DOHH2 (cell line): ENCODE data around the gene AFF2.

ENCODE experiments used
- H3F3A ChIP-seq: fragments of 200-600 bp; sonication (generic), shearing (Covaris generic); 2 replicates; pipeline ENCODE4 v1.6.0; 2016; ENCODE audit warnings: antibody characterized with exemption, mild to moderate bottlenecking; ENCODE audit not compliant: control insufficient read depth, insufficient read depth
- H3K27ac ChIP-seq: fragments of 200-600 bp; sonication (generic); 2 replicates; pipeline ENCODE4 v1.5.1; 2014; ENCODE audit warnings: low read depth, mild to moderate bottlenecking, low read length, moderate library complexity
- H3K27me3 ChIP-seq: fragments of 200-600 bp; sonication (generic); 2 replicates; pipeline ENCODE4 v1.6.1; 2014; ENCODE audit warnings: mild to moderate bottlenecking, low read length, mixed read lengths; ENCODE audit not compliant: control insufficient read depth
- H3K36me3 ChIP-seq: fragments of 200-600 bp; sonication (generic); 2 replicates; pipeline ENCODE4 v1.6.1; 2014; ENCODE audit warnings: mild to moderate bottlenecking, low read length, moderate library complexity, mixed read lengths; ENCODE audit not compliant: control insufficient read depth
- H3K4me1 ChIP-seq: fragments of 200-600 bp; sonication (generic); 2 replicates; pipeline ENCODE4 v1.6.1; 2014; ENCODE audit warnings: mild to moderate bottlenecking, low read length, mixed read lengths; ENCODE audit not compliant: control insufficient read depth
- H3K4me2 ChIP-seq: fragments of 200-600 bp; sonication (generic); 2 replicates; pipeline ENCODE4 v1.6.0; 2014; ENCODE audit warnings: mild to moderate bottlenecking, low read length, moderate library complexity
- H3K4me3 ChIP-seq: fragments of 200-600 bp; sonication (generic); 2 replicates; pipeline ENCODE4 v1.5.1; 2014; ENCODE audit warnings: mild to moderate bottlenecking, low read length, mixed read lengths
- H3K79me2 ChIP-seq: fragments of 200-600 bp; sonication (generic); 2 replicates; pipeline ENCODE4 v1.6.1; 2014; ENCODE audit warnings: mild to moderate bottlenecking, low read length, mixed read lengths; ENCODE audit not compliant: control insufficient read depth
- H3K9me2 ChIP-seq: fragments of 200-600 bp; sonication (generic); replicated peaks from 2 replicates; pipeline ENCODE4 v1.6.1; 2014; ENCODE audit warnings: mild to moderate bottlenecking, low read length, mixed read lengths; ENCODE audit not compliant: control insufficient read depth
- H3K9me3 ChIP-seq: fragments of 200-600 bp; sonication (generic); 2 replicates; pipeline ENCODE4 v1.6.1; 2014; ENCODE audit warnings: antibody characterized with exemption, low read length, mixed read lengths; ENCODE audit not compliant: control insufficient read depth, insufficient read depth
- H4K20me1 ChIP-seq: fragments of 200-600 bp; sonication (generic); 2 replicates; pipeline ENCODE4 v1.6.0; 2014; ENCODE audit warnings: low read depth, mild to moderate bottlenecking, antibody characterized with exemption, low read length, moderate library complexity; ENCODE audit not compliant: control insufficient read depth, insufficient read depth
- CTCF ChIP-seq: fragments of 200-600 bp; sonication (generic); IDR thresholded peaks from one replicate; pipeline ENCODE4 v1.5.1; 2014; ENCODE audit warnings: antibody characterized with exemption, mild to moderate bottlenecking, low read depth, low read length; ENCODE audit not compliant: poor library complexity, severe bottlenecking
- EZH2phosphoT487 ChIP-seq: fragments of 200-600 bp; sonication (generic); IDR thresholded peaks from 2 replicates; pipeline ENCODE4 v1.6.1; 2017; ENCODE audit warnings: borderline replicate concordance, mild to moderate bottlenecking, antibody characterized with exemption, low read length, moderate library complexity, mixed read lengths

Gene AFF2

DNA sequence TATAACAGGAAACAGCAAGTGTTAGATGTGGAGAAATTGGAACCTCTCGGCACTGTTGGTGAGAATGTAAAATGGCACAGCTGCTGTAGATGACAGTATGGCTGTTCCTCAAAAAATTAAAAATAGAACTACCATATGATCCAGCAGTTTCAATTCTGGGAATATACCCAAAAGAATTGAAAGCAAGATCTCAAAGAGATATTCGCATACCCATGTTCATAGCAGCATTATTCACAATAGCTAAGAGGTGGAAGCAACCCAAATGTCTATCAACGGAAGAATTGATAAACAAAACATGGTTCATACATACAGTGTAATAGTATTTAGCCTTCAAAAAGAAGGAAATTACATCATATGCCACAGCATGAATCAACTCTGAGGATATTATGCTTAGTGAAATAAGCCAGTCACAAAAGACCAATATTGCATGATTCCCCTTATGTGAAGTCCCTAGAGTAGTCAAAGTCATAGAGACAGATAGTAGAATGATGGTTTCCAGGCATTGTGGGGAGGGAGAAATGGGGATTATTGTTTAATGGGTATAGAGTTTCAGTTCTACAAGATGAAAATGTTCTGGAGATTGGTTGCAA is 537.0 kb downstream of the AFF2 start:
- no peaks in the 10 kb centered on the region for H3K9me3 ChIP-seq
- no peaks in the 10 kb centered on the region for H3K9me2 ChIP-seq
- H3K79me2 ChIP-seq, result no peaks in the 10 kb centered on the region
- H3F3A ChIP-seq, result no peaks in the 10 kb centered on the region
- H3K4me3 ChIP-seq, result no peak overlapping the region
- no peaks in the 10 kb centered on the region for H3K27me3 ChIP-seq
- H3K4me1 ChIP-seq, result no peaks in the 10 kb centered on the region
- no peak for TF ChIP-seq CTCF
- TF ChIP-seq EZH2phosphoT487, result no peak
- H3K36me3 ChIP-seq, result no peaks in the 10 kb centered on the region
- H3K4me2 ChIP-seq, result no peak overlapping the region
- H4K20me1 ChIP-seq, result no peaks in the 10 kb centered on the region
- H3K27ac ChIP-seq, result no peak overlapping the region

DNA sequence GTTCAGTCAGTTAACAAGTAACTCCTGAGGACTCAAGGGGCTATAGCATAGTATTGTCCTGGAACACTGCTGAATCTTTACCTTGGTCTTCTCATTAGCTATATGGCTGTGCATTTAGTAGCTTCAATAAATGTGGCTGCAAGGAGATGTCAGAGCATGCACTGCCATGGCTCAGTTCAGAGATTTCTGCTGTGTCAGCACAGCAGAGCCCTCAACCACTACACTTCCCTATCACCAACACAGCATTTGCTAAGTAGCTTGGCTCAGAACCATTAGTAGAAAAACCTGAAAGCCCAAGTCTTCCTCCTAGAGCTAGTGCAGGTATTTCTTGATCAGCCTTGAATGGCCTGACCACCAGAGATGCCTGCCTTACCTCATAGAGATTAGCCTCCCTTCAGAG is 538.6 kb downstream of the AFF2 start:
- H3K36me3 ChIP-seq, result no peaks in the 10 kb centered on the region
- H3K9me2 ChIP-seq, result no peaks in the 10 kb centered on the region
- no peaks in the 10 kb centered on the region for H3K27me3 ChIP-seq
- no peaks in the 10 kb centered on the region for H3K4me1 ChIP-seq
- H3K79me2 ChIP-seq, result no peaks in the 10 kb centered on the region
- TF ChIP-seq EZH2phosphoT487, result no peak
- TF ChIP-seq CTCF, result no peak
- no peak overlapping the region for H3K27ac ChIP-seq
- H3K4me2 ChIP-seq, result no peak overlapping the region
- H3F3A ChIP-seq, result no peaks in the 10 kb centered on the region
- no peak overlapping the region for H3K4me3 ChIP-seq
- H4K20me1 ChIP-seq, result no peaks in the 10 kb centered on the region
- no peaks in the 10 kb centered on the region for H3K9me3 ChIP-seq

GRCh38 chrX:149040873-149041535 is 540.6 kb downstream of the AFF2 start:
- Histone ChIP-seq H3K4me1 (no peaks in the 10 kb centered on the region), H3K27me3 (no peaks in the 10 kb centered on the region), H3K9me2 (no peaks in the 10 kb centered on the region), H3K79me2 (no peaks in the 10 kb centered on the region), H4K20me1 (no peaks in the 10 kb centered on the region), H3K9me3 (no peaks in the 10 kb centered on the region), H3K36me3 (no peaks in the 10 kb centered on the region), H3F3A (no peaks in the 10 kb centered on the region), H3K4me3 (no peak overlapping the region), H3K27ac (no peak overlapping the region), H3K4me2 (no peak overlapping the region)
- TF ChIP-seq CTCF (no peak), EZH2phosphoT487 (no peak)
